Neural cell (in vitro differentiated cells): ENCODE results near the gene ATP11A. TPM values are rescaled to one million over a fixed set of nuclear protein-coding genes. Genes with fewer than 3 reads are reported as not detected.

Source experiments
- H2AFZ ChIP-seq: fragments of 200-600, 300-800 bp; sonication (generic), shearing (Covaris generic); 2 replicates; pipeline ENCODE4 v1.6.0; 2014; ENCODE audit warnings: low read depth, mild to moderate bottlenecking, antibody characterized with exemption, low read length, moderate library complexity
- H3F3A ChIP-seq: fragments of 200-600 bp; shearing (Covaris generic); 2 replicates; pipeline ENCODE4 v1.6.1; 2016; ENCODE audit warnings: mild to moderate bottlenecking, moderate library complexity, mixed read lengths, antibody characterized with exemption, low read length; ENCODE audit not compliant: insufficient read depth, poor library complexity, severe bottlenecking
- H3K27ac ChIP-seq: fragments of 200-600, 300-800 bp; sonication (generic), shearing (Covaris generic); 2 replicates; pipeline ENCODE4 v1.5.1; 2014; ENCODE audit warnings: mild to moderate bottlenecking, low read length, moderate library complexity
- H3K27me3 ChIP-seq: fragments of 300-800, 200-600 bp; sonication (generic), shearing (Covaris generic); 2 replicates; pipeline ENCODE4 v1.6.0; 2014; ENCODE audit warnings: mild to moderate bottlenecking, low read depth, low read length, moderate library complexity; ENCODE audit not compliant: insufficient read depth
- H3K36me3 ChIP-seq: fragments of 300-800, 200-600 bp; sonication (generic), shearing (Covaris generic); 2 replicates; pipeline ENCODE4 v1.5.1; 2014; ENCODE audit warnings: mild to moderate bottlenecking, antibody characterized with exemption, low read length, moderate library complexity; ENCODE audit not compliant: insufficient read depth
- H3K4me2 ChIP-seq: fragments of 300-800, 200-600 bp; sonication (generic), shearing (Covaris generic); 2 replicates; pipeline ENCODE4 v1.6.0; 2014; ENCODE audit warnings: mild to moderate bottlenecking, low read length
- H3K4me3 ChIP-seq: fragments of 300-800, 200-600 bp; sonication (generic), shearing (Covaris generic); 2 replicates; pipeline ENCODE4 v1.5.1; 2014; ENCODE audit warnings: mild to moderate bottlenecking, low read length, moderate library complexity
- H3K79me2 ChIP-seq: fragments of 200-600 bp; shearing (Covaris generic); replicated peaks from 2 replicates; pipeline ENCODE4 v1.6.0; 2014; ENCODE audit warnings: mild to moderate bottlenecking, low read length, moderate library complexity; ENCODE audit not compliant: insufficient read depth
- H3K9ac ChIP-seq: fragments of 300-800, 200-600 bp; sonication (generic), shearing (Covaris generic); 2 replicates; pipeline ENCODE4 v1.6.1; 2016; ENCODE audit warnings: mild to moderate bottlenecking, low read length, mixed read lengths
- H3K9me2 ChIP-seq: fragments of 200-600 bp; shearing (Covaris generic); 2 replicates; pipeline ENCODE4 v1.6.1; 2016; ENCODE audit warnings: mild to moderate bottlenecking, low read length, mixed read lengths; ENCODE audit not compliant: insufficient read depth
- H3K9me3 ChIP-seq: fragments of 200-600, 300-800 bp; sonication (generic), shearing (Covaris generic); 2 replicates; pipeline ENCODE4 v1.6.1; 2016; ENCODE audit warnings: mild to moderate bottlenecking, mixed run types, low read length, moderate library complexity, mixed read lengths
- H4K20me1 ChIP-seq: fragments of 200-600 bp; shearing (Covaris generic); 2 replicates; pipeline ENCODE4 v1.6.1; 2016; ENCODE audit warnings: mild to moderate bottlenecking, mixed run types; ENCODE audit not compliant: insufficient read depth
- CTCF ChIP-seq: fragments of 450-650 bp; IDR thresholded peaks from 2 replicates; pipeline ENCODE4 v1.5.1; 2014; ENCODE audit warnings: antibody characterized with exemption, mild to moderate bottlenecking, moderate library complexity; ENCODE audit not compliant: poor library complexity, severe bottlenecking
- EP300 ChIP-seq: fragments of 450-650 bp; conservative IDR thresholded peaks from 2 replicates; pipeline ENCODE4 v1.6.1; 2014; ENCODE audit warnings: antibody characterized with exemption, mild to moderate bottlenecking, moderate library complexity; ENCODE audit not compliant: poor library complexity, severe bottlenecking
- EZH2 ChIP-seq: fragments of 200-600, 300-800 bp; shearing (Covaris generic), sonication (generic); IDR thresholded peaks from 2 replicates; pipeline ENCODE4 v1.6.1; 2014; ENCODE audit warnings: antibody characterized with exemption, low read length, borderline replicate concordance, mild to moderate bottlenecking; ENCODE audit not compliant: insufficient read depth, poor library complexity, severe bottlenecking
- MXI1 ChIP-seq: fragments of 450-650 bp; conservative IDR thresholded peaks from 2 replicates; pipeline ENCODE4 v1.6.1; 2014; ENCODE audit warnings: antibody characterized with exemption, mild to moderate bottlenecking; ENCODE audit not compliant: poor library complexity, severe bottlenecking
- POLR2AphosphoS5 ChIP-seq: IDR thresholded peaks from 2 replicates; pipeline ENCODE4 v1.6.1; 2012
- RAD21 ChIP-seq: fragments of 450-650 bp; conservative IDR thresholded peaks from 2 replicates; pipeline ENCODE4 v1.6.1; 2014; ENCODE audit warnings: antibody characterized with exemption, mild to moderate bottlenecking, moderate library complexity
- REST ChIP-seq: IDR thresholded peaks from 2 replicates; pipeline ENCODE4 v1.6.1; 2012; ENCODE audit warnings: borderline replicate concordance
- SMC3 ChIP-seq: fragments of 450-650 bp; conservative IDR thresholded peaks from 2 replicates; pipeline ENCODE4 v1.6.1; 2014; ENCODE audit warnings: antibody characterized with exemption, mild to moderate bottlenecking, moderate library complexity; ENCODE audit not compliant: poor library complexity
- TAF1 ChIP-seq: IDR thresholded peaks from 2 replicates; pipeline ENCODE4 v1.6.1; 2012; ENCODE audit warnings: low read depth
- polyA plus RNA-seq: library from polyadenylated mRNA; depleted of rRNA; stranded (reverse); fragments of >200 nt; gene quantifications from 2 replicates; pipeline ENCODE4 v1.2.3, GENCODE V29; 2014

The ATP11A gene
- polyA plus RNA-seq, 1 donor from 2014 or later = 3.0 TPM

- TF ChIP-seq POLR2AphosphoS5 (no peak), RAD21 (no peak), CTCF (no peak), MXI1 (no peak)
- Histone ChIP-seq H3K27me3 (no peaks in the 10 kb centered on the region), H3K4me2 (no peak overlapping the region), H3K4me3 (no peak overlapping the region), H3K9me2 (no peaks in the 10 kb centered on the region), H3K9ac (no peak overlapping the region), H3F3A (no peaks in the 10 kb centered on the region), H3K79me2 (no peaks in the 10 kb centered on the region), H3K9me3 (no peaks in the 10 kb centered on the region), H4K20me1 (no peaks in the 10 kb centered on the region), H3K36me3 (no peaks in the 10 kb centered on the region), H3K27ac (no peak overlapping the region), H2AFZ (no peak overlapping the region)
Measured at GRCh38 chr13:112720814-112721197, 31.0 kb downstream of the ATP11A start.

DNA sequence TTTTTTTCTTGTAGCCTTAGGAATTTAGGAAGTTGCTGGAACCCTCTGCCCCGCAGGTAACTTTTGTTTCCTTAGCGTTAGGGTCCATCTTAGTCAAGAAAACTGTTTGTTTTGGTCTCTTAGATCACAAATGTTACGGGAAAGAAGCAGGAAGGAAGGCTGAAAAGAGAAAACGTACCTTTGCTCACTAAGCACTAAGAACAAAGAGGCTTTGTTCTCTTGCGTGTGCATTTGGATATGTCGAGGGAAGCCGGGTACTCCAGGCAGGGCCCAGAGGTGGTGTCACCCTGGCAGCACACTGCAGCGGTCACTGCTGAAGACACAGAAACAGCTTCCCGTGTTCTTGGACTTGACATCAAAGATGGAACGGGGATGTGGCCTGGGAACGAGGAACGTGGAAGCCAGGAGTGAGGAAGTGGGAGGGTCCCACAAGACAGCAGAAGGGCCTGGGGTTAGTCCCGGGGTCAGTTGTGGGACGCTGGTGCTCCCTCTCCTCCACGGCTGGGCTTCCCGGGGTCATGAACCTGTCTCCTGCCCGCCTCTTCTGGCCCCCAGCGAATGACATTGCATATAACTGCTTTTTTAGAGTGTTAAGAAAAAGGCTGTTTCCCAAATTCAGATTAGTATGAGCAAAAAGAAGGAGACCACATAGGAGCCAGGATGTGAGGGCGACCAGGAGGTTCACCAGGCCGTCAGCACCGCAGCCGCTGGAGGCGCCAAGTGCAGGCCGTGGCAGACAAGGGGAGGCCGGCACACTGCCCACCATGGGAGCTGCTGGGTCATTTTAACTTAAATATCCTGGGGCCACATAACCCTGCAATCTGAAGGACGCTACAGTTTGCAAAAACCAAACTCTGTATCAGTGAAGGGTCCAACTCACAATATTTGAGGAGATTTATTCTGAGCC lies 31.6 kb downstream of the ATP11A start:
- Histone ChIP-seq H3K4me2 (no peak overlapping the region), H4K20me1 (no peaks in the 10 kb centered on the region), H2AFZ (no peak overlapping the region), H3F3A (no peaks in the 10 kb centered on the region), H3K36me3 (no peaks in the 10 kb centered on the region), H3K9me3 (no peaks in the 10 kb centered on the region), H3K79me2 (no peaks in the 10 kb centered on the region), H3K27ac (no peak overlapping the region), H3K4me3 (no peak overlapping the region), H3K9me2 (no peaks in the 10 kb centered on the region), H3K27me3 (no peaks in the 10 kb centered on the region), H3K9ac (no peak overlapping the region)
- TF ChIP-seq SMC3 (no peak), RAD21 (no peak), TAF1 (no peak), MXI1 (no peak), POLR2AphosphoS5 (no peak), EP300 (no peak), EZH2 (no peak), REST (no peak), CTCF (no peak)
